K562 (cell line): ENCODE measurements around the gene SPINT2. TPM values are rescaled to one million over a fixed set of nuclear protein-coding genes. Genes with fewer than 3 reads are reported as not detected.

ENCODE experiments used
- ATAC-seq: fragments of 200-7000 bp; cut with Tn5 transposase; 3 replicates; pipeline ENCODE4 v1.9.1; 2020; ENCODE audit warnings: moderate library complexity
- BruUV-seq: library from RNA; stranded (reverse); fragments of 400-500 nt; replicated peaks from 2 replicates; lab custom pipeline; 2021; lab: Mats Ljungman, UMichigan
- CTCF ChIA-PET: fragments of 300-600 bp; formaldehyde crosslinking; extraction: SDS; loops from one replicate; lab custom pipeline; 2021; ENCODE audit warnings: low intra/inter-chr PET ratio; lab: Yijun Ruan, JAX
- POLR2A ChIA-PET: fragments of 300-600, 350-650 bp; sonication (Branson Sonifier 250); formaldehyde crosslinking; extraction: SDS; loops from one replicate; lab custom pipeline; 2021; ENCODE audit warnings: antibody characterized with exemption, inconsistent platforms; lab: Yijun Ruan, JAX
- DNase-seq, 4 experiments: peaks; one replicate each; pipeline versions ENCODE4 v3.0.0 to v3.0.0-alpha.2; 2011 to 2018; ENCODE audit warnings: low spot score in 3 of 4, mixed read lengths in 3 of 4; ENCODE audit errors: extremely low read depth in 1 of 4
- FAIRE-seq: peaks from 2 replicates; lab custom pipeline; 2011; peaks lifted over from hg19 to GRCh38; lab: Jason Lieb, UNC
- H2AFZ ChIP-seq: 2 replicates; pipeline ENCODE4 v1.6.0; 2011; ENCODE audit warnings: low read depth, low read length, control low read depth, inconsistent platforms
- H3K27ac ChIP-seq: fragments of 200-600 bp; 3 replicates; pipeline ENCODE4 v1.8.0; 2011; ENCODE audit warnings: low read depth, mild to moderate bottlenecking, control low read depth, inconsistent platforms, low read length, moderate library complexity, mixed read lengths; ENCODE audit errors: extremely low read depth
- H3K27me3 ChIP-seq, 2 experiments: fragments of 300-600 bp in 1 of 2; 2 replicates in 1 of 2; 3 replicates in 1 of 2; pipeline versions ENCODE4 v1.6.0 to v1.8.0; 2011; ENCODE audit warnings: inconsistent platforms in 2 of 2, low read length in 2 of 2, mild to moderate bottlenecking in 1 of 2, mixed read lengths in 1 of 2, moderate library complexity in 1 of 2; ENCODE audit not compliant: control insufficient read depth in 2 of 2, insufficient read depth in 2 of 2
- H3K36me3 ChIP-seq: fragments of 300-600 bp; 3 replicates; pipeline ENCODE4 v1.8.0; 2011; ENCODE audit warnings: mild to moderate bottlenecking, low read length, inconsistent platforms; ENCODE audit not compliant: control insufficient read depth, insufficient read depth
- H3K4me1 ChIP-seq, 2 experiments: fragments of 200-600 bp in 1 of 2; replicated peaks in 1 of 2; 2 replicates in 1 of 2; 3 replicates in 1 of 2; pipeline versions ENCODE4 v1.5.1 to v1.8.0; 2011; ENCODE audit warnings: inconsistent platforms in 2 of 2, low read length in 2 of 2, mild to moderate bottlenecking in 1 of 2, mixed read lengths in 1 of 2, moderate library complexity in 1 of 2; ENCODE audit not compliant: control insufficient read depth in 2 of 2, insufficient read depth in 2 of 2
- H3K4me2 ChIP-seq: 2 replicates; pipeline ENCODE4 v1.6.1; 2011; ENCODE audit warnings: low read length, control low read depth, inconsistent platforms, mixed read lengths; ENCODE audit not compliant: insufficient read depth
- H3K4me3 ChIP-seq: fragments of 200-600 bp; sonication (generic), shearing (Covaris generic); 2 replicates; pipeline ENCODE4 v1.5.1; 2016; ENCODE audit warnings: control low read depth, inconsistent platforms
- H3K79me2 ChIP-seq: fragments of 200-600 bp; 3 replicates; pipeline ENCODE4 v1.8.0; 2011; ENCODE audit warnings: low read length, inconsistent platforms; ENCODE audit not compliant: control insufficient read depth, insufficient read depth
- H3K9ac ChIP-seq, 2 experiments: 2 replicates each; pipeline versions ENCODE4 v1.6.0 to v1.6.1; 2011; ENCODE audit warnings: low read depth in 2 of 2, low read length in 2 of 2, control low read depth in 1 of 2, inconsistent platforms in 1 of 2, mild to moderate bottlenecking in 1 of 2, mixed read lengths in 1 of 2; ENCODE audit not compliant: insufficient read depth in 1 of 2
- H3K9me1 ChIP-seq: one replicate; pipeline ENCODE4 v1.6.0; 2011; ENCODE audit warnings: inconsistent platforms, mild to moderate bottlenecking, low read length, moderate library complexity; ENCODE audit not compliant: control insufficient read depth, insufficient read depth
- H3K9me3 ChIP-seq: replicated peaks from 2 replicates; pipeline ENCODE4 v1.5.1; 2011; ENCODE audit warnings: low read depth, low read length, inconsistent platforms; ENCODE audit not compliant: control insufficient read depth, insufficient read depth
- H4K20me1 ChIP-seq: replicated peaks from 2 replicates; pipeline ENCODE4 v1.6.1; 2011; ENCODE audit warnings: low read length, inconsistent platforms, mixed read lengths; ENCODE audit not compliant: control insufficient read depth, insufficient read depth
- BCL6 ChIP-seq: fragments of 250-450 bp; sonication (Bioruptor Pico); IDR thresholded peaks from 2 replicates; pipeline ENCODE4 v1.4.0; 2020
- BRD9 ChIP-seq: fragments of 450-650 bp; IDR thresholded peaks from 2 replicates; pipeline ENCODE4 v1.6.1; 2018; ENCODE audit warnings: low read depth; ENCODE audit not compliant: partially characterized antibody
- CBX8 ChIP-seq: fragments of 200-600 bp; sonication (generic); IDR thresholded peaks from 2 replicates; pipeline ENCODE4 v1.6.1; 2012; ENCODE audit warnings: borderline replicate concordance, mixed run types, low read depth, mild to moderate bottlenecking, moderate library complexity, mixed read lengths, low read length, control low read depth, inconsistent platforms; ENCODE audit not compliant: poor library complexity, severe bottlenecking; ENCODE audit errors: extremely low read depth
- DACH1 ChIP-seq: fragments of 450-650 bp; IDR thresholded peaks from 2 replicates; pipeline ENCODE4 v1.6.1; 2018; ENCODE audit not compliant: partially characterized antibody
- GABPA ChIP-seq: fragments of 200-800 bp; sonication (Bioruptor generic); conservative IDR thresholded peaks from 2 replicates; pipeline ENCODE4 v1.6.1; 2016; ENCODE audit warnings: low read depth, missing genetic modification characterization, missing compliant biosample characterization
- GATA2 ChIP-seq: sonication (generic); formaldehyde crosslinking; IDR thresholded peaks from 2 replicates; pipeline ENCODE4 v1.4.0; 2020; ENCODE audit warnings: mild to moderate bottlenecking, missing genetic modification reagents
- MTA2 ChIP-seq: fragments of 450-650 bp; IDR thresholded peaks from 2 replicates; pipeline ENCODE4 v1.6.1; 2016; ENCODE audit warnings: low read depth
- NR3C1 ChIP-seq: sonication (generic); formaldehyde crosslinking; IDR thresholded peaks from 2 replicates; pipeline ENCODE4 v1.8.1; 2022; ENCODE audit warnings: missing genetic modification reagents
- SMAD3 ChIP-seq: fragments of 450-650 bp; formaldehyde crosslinking; conservative IDR thresholded peaks from 2 replicates; pipeline ENCODE4 v1.4.0; 2020; ENCODE audit warnings: mild to moderate bottlenecking
- ZNF165 ChIP-seq: fragments of 250-450 bp; sonication (Bioruptor Pico); IDR thresholded peaks from 2 replicates; pipeline ENCODE4 v1.4.0; 2020; ENCODE audit warnings: borderline replicate concordance
- ZNF444 ChIP-seq: fragments of 250-450 bp; sonication (Bioruptor Pico); IDR thresholded peaks from 2 replicates; pipeline ENCODE4 v1.4.0; 2020; ENCODE audit warnings: mild to moderate bottlenecking, moderate library complexity
- ZSCAN29 ChIP-seq: fragments of 450-650 bp; IDR thresholded peaks from 2 replicates; pipeline ENCODE4 v1.6.1; 2017
- WGBS: fragments of 100-300 bp; shearing (Covaris generic); methylation state at CpG from one replicate; pipeline ENCODE4 v1.1.6; 2016; ENCODE audit warnings: low coverage, mixed read lengths; ENCODE audit not compliant: insufficient coverage; ENCODE audit errors: missing lambda C conversion rate; 5-methylcytosine and 5-hydroxymethylcytosine counted together
- in situ Hi-C: fragments of 300-500 bp; cut with MboI; formaldehyde crosslinking; loops from 4 replicates; pipeline ENCODE4 v1.15.0; 2018; ENCODE audit warnings: inconsistent platforms, mixed read lengths
- intact Hi-C: fragments of 100-400 bp; cut with micrococcal nuclease; formaldehyde crosslinking; loops from 2 replicates; pipeline ENCODE4 v1.14.2; 2022
- polyA plus RNA-seq, 8 experiments: library from polyadenylated mRNA; depleted of rRNA in 4 of 8; stranded (reverse) in 5 of 8; unstranded in 3 of 8; fragments of >200 nt; fragmentation: Nextera tagmentation in 2 of 8; fragmentation: Illumina TruSeq in 1 of 8; extraction: Ambion mirVana in 2 of 8; extraction: Trizol in 1 of 8; gene quantifications; 2 replicates each; pipeline versions ENCODE4 v1.2.1 to v1.2.3, GENCODE V29; 2011 to 2014; ENCODE audit warnings: inconsistent platforms in 1 of 8, missing spikeins in 1 of 8
- total RNA-seq, 7 experiments: library from RNA; depleted of rRNA in 6 of 7; stranded (reverse); fragments of >200 nt in 6 of 7; fragmentation: Illumina TruSeq in 2 of 7; extraction: Trizol in 2 of 7; gene quantifications; 2 replicates each; pipeline versions ENCODE4 v1.2.1 to v1.2.3, GENCODE V29; 2011 to 2021; ENCODE audit warnings: low replicate concordance in 1 of 7
- TF ChIP-seq, protein P1 (sequence below): fragments of 250-450 bp; sonication (Bioruptor Pico); IDR thresholded peaks from 2 replicates; pipeline ENCODE4 v1.5.1; 2021; ENCODE audit warnings: mild to moderate bottlenecking
- TF ChIP-seq, protein P2 (sequence below): sonication (generic); formaldehyde crosslinking; IDR thresholded peaks from 2 replicates; pipeline ENCODE4 v1.8.0; 2022; ENCODE audit warnings: mild to moderate bottlenecking, missing genetic modification reagents
- TF ChIP-seq, protein P3 (sequence below): fragments of 450-650 bp; IDR thresholded peaks from 2 replicates; pipeline ENCODE4 v1.6.1; 2017; ENCODE audit warnings: antibody characterized with exemption

SPINT2 gene
- total and polyA plus RNA-seq, 9 of the 15 experiments (the other 6 are each of a cell fraction or from before 2014, with no cell fraction given), result 0.65 to 4.5 (median 3.4) TPM

DNA sequence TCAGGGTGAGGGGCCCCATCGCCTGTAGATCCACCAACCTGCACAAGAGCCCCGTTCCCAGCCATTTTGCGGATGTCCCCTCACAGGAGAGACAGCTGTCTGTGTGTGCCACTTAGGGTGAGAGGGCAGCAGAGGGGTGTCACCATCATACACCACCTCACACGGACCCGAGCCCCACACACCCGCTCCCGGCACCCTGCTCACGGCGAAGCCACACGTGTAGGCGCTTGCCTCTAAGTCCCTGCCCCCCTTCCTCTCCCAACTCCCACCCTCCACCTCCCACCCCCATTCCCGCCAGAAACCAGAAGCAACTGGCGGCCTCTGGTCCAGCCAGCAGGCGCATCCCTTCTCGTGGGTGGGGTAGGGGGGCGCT lies 36.4 kb upstream of the SPINT2 start:
- H3K9ac ChIP-seq, result peak overlapping the region in 1 of 2 experiments; percentile 38; a peak in 1 of 4 replicates
- H3K4me2 ChIP-seq, result no peak overlapping the region
- FAIRE-seq (no peak), DNase-seq (no peak), ATAC-seq (no peak)
- 28% methylated on average over 3 of the region's 16 CpGs for WGBS
- H3K36me3 ChIP-seq, result no peaks in the 10 kb centered on the region
- no peak overlapping the region for H2AFZ ChIP-seq
- H3K27me3 ChIP-seq, result peaks cover 2 to 6% of the 10 kb centered on the region in 2 experiments; a peak in 2 of 5 replicates
- BruUV-seq, result no TSS peak
- no peaks in the 10 kb centered on the region for H4K20me1 ChIP-seq
- intact Hi-C loops, result loop anchor here (2.0 to 5.0 kb wide), 2 partner anchors 86 to 325 kb away; no protein-coding TSS in a partner anchor
- H3K9me3 ChIP-seq, result no peaks in the 10 kb centered on the region
- in situ Hi-C loops, result loop anchor here (5.0 to 10.0 kb wide), 2 partner anchors 303 to 326 kb away; no protein-coding TSS in a partner anchor
- no peaks in the 10 kb centered on the region for H3K79me2 ChIP-seq
- H3K4me3 ChIP-seq, result no peak overlapping the region
- ChIA-PET CTCF (no interaction called here), POLR2A (no interaction called here)
- peaks cover 7 to 43% of the 10 kb centered on the region in 2 experiments; a peak in 4 of 5 replicates for H3K4me1 ChIP-seq
- no peak overlapping the region for H3K27ac ChIP-seq
- TF ChIP-seq, protein P1, sequence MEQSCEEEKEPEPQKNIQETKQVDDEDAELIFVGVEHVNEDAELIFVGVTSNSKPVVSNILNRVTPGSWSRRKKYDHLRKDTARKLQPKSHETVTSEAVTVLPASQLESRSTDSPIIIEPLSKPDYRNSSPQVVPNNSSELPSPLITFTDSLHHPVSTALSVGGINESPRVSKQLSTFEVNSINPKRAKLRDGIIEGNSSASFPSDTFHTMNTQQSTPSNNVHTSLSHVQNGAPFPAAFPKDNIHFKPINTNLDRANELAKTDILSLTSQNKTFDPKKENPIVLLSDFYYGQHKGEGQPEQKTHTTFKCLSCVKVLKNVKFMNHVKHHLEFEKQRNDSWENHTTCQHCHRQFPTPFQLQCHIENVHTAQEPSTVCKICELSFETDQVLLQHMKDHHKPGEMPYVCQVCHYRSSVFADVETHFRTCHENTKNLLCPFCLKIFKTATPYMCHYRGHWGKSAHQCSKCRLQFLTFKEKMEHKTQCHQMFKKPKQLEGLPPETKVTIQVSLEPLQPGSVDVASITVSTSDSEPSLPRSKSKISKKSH (CRISPR knock-in tag), result no peak
- TF ChIP-seq NR3C1 (CRISPR knock-in tag) (no peak), SMAD3 (no peak), BCL6 (CRISPR knock-in tag) (no peak), GATA2 (CRISPR knock-in tag) (no peak), ZNF165 (CRISPR knock-in tag) (no peak), ZNF444 (CRISPR knock-in tag) (no peak), DACH1 (no peak), GABPA (no peak), ZSCAN29 (no peak), MTA2 (no peak), CBX8 (no peak), BRD9 (no peak)
- TF ChIP-seq, protein P2, sequence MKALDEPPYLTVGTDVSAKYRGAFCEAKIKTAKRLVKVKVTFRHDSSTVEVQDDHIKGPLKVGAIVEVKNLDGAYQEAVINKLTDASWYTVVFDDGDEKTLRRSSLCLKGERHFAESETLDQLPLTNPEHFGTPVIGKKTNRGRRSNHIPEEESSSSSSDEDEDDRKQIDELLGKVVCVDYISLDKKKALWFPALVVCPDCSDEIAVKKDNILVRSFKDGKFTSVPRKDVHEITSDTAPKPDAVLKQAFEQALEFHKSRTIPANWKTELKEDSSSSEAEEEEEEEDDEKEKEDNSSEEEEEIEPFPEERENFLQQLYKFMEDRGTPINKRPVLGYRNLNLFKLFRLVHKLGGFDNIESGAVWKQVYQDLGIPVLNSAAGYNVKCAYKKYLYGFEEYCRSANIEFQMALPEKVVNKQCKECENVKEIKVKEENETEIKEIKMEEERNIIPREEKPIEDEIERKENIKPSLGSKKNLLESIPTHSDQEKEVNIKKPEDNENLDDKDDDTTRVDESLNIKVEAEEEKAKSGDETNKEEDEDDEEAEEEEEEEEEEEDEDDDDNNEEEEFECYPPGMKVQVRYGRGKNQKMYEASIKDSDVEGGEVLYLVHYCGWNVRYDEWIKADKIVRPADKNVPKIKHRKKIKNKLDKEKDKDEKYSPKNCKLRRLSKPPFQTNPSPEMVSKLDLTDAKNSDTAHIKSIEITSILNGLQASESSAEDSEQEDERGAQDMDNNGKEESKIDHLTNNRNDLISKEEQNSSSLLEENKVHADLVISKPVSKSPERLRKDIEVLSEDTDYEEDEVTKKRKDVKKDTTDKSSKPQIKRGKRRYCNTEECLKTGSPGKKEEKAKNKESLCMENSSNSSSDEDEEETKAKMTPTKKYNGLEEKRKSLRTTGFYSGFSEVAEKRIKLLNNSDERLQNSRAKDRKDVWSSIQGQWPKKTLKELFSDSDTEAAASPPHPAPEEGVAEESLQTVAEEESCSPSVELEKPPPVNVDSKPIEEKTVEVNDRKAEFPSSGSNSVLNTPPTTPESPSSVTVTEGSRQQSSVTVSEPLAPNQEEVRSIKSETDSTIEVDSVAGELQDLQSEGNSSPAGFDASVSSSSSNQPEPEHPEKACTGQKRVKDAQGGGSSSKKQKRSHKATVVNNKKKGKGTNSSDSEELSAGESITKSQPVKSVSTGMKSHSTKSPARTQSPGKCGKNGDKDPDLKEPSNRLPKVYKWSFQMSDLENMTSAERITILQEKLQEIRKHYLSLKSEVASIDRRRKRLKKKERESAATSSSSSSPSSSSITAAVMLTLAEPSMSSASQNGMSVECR (CRISPR knock-in tag), result no peak
- TF ChIP-seq, protein P3, sequence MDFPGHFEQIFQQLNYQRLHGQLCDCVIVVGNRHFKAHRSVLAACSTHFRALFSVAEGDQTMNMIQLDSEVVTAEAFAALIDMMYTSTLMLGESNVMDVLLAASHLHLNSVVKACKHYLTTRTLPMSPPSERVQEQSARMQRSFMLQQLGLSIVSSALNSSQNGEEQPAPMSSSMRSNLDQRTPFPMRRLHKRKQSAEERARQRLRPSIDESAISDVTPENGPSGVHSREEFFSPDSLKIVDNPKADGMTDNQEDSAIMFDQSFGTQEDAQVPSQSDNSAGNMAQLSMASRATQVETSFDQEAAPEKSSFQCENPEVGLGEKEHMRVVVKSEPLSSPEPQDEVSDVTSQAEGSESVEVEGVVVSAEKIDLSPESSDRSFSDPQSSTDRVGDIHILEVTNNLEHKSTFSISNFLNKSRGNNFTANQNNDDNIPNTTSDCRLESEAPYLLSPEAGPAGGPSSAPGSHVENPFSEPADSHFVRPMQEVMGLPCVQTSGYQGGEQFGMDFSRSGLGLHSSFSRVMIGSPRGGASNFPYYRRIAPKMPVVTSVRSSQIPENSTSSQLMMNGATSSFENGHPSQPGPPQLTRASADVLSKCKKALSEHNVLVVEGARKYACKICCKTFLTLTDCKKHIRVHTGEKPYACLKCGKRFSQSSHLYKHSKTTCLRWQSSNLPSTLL, result no peak
- H3K9me1 ChIP-seq, result no peaks in the 10 kb centered on the region
